ENCODE results near the gene HOXC13. TPM values are rescaled to one million over a fixed set of nuclear protein-coding genes. Genes with fewer than 3 reads are reported as not detected.

HOXC13 gene
- total and polyA plus RNA-seq, 9 of the 15 experiments (the other 6 are each of a cell fraction or from before 2014, with no cell fraction given), result 0.03 to 0.29 (median 0.17) TPM; not detected in 2

- H3K9ac ChIP-seq (ENCODE audit: insufficient read depth in 1 of 2, low read depth in 2 of 2, low read length in 2 of 2), result no peak overlapping the region
- intact Hi-C loops (cut with micrococcal nuclease) (no loop called here), in situ Hi-C loops (cut with MboI) (no loop called here)
- 0% methylated on average over 3 of the region's 3 CpGs for WGBS (ENCODE audit: insufficient coverage, low coverage, missing lambda C conversion rate)
- no peaks in the 10 kb centered on the region for H3K9me3 ChIP-seq (replicated peaks; ENCODE audit: control insufficient read depth, insufficient read depth, low read depth, low read length)
- CTCF ChIA-PET (ENCODE audit: low intra/inter-chr PET ratio), result no interaction called here
- no peak overlapping the region for H3K4me3 ChIP-seq
- no TSS peak for BruUV-seq (replicated peaks)
- H3K27me3 ChIP-seq (ENCODE audit: control insufficient read depth in 2 of 2, insufficient read depth in 2 of 2, low read length in 2 of 2), result peaks cover 7 to 11% of the 10 kb centered on the region in 2 experiments; a peak in 3 of 5 replicates
- no peak for TF ChIP-seq RFX1 (IDR thresholded peaks at IDR 0.05)
- no peak for TF ChIP-seq FUS (optimal IDR thresholded peaks at IDR 0.05; ENCODE audit: low read depth, low read length)
- no peak for TF ChIP-seq ZNF12 (CRISPR knock-in tag; IDR thresholded peaks at IDR 0.05)
- TF ChIP-seq TAL1 (IDR thresholded peaks at IDR 0.05), result no peak
- no peak for TF ChIP-seq HDGF (IDR thresholded peaks at IDR 0.05)
- TF ChIP-seq EGR1 (conservative IDR thresholded peaks at IDR 0.05), result no peak
- TF ChIP-seq, protein P1, sequence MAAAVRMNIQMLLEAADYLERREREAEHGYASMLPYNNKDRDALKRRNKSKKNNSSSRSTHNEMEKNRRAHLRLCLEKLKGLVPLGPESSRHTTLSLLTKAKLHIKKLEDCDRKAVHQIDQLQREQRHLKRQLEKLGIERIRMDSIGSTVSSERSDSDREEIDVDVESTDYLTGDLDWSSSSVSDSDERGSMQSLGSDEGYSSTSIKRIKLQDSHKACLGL (CRISPR knock-in tag; IDR thresholded peaks at IDR 0.05; ENCODE audit: borderline replicate concordance, poor library complexity, severe bottlenecking), result no peak
- TF ChIP-seq, protein P2, sequence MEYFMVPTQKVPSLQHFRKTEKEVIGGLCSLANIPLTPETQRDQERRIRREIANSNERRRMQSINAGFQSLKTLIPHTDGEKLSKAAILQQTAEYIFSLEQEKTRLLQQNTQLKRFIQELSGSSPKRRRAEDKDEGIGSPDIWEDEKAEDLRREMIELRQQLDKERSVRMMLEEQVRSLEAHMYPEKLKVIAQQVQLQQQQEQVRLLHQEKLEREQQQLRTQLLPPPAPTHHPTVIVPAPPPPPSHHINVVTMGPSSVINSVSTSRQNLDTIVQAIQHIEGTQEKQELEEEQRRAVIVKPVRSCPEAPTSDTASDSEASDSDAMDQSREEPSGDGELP (CRISPR knock-in tag; IDR thresholded peaks at IDR 0.05; ENCODE audit: borderline replicate concordance), result no peak
- TF ChIP-seq, protein P3, sequence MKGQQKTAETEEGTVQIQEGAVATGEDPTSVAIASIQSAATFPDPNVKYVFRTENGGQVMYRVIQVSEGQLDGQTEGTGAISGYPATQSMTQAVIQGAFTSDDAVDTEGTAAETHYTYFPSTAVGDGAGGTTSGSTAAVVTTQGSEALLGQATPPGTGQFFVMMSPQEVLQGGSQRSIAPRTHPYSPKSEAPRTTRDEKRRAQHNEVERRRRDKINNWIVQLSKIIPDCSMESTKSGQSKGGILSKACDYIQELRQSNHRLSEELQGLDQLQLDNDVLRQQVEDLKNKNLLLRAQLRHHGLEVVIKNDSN (CRISPR knock-in tag; IDR thresholded peaks at IDR 0.05), result no peak
- POLR2A ChIA-PET, result no interaction called here
- H3K79me2 ChIP-seq (ENCODE audit: control insufficient read depth, insufficient read depth, low read length), result no peaks in the 10 kb centered on the region
- no peak for DNase-seq (ENCODE audit: extremely low read depth in 1 of 4, low spot score in 3 of 4)
- no peaks in the 10 kb centered on the region for H4K20me1 ChIP-seq (replicated peaks; ENCODE audit: control insufficient read depth, insufficient read depth, low read length)
- no peaks in the 10 kb centered on the region for H3K36me3 ChIP-seq (ENCODE audit: control insufficient read depth, insufficient read depth, low read length)
- no peak for FAIRE-seq
- no peak overlapping the region for H3K27ac ChIP-seq (ENCODE audit: extremely low read depth, low read depth, low read length)
- ATAC-seq, result no peak
- H2AFZ ChIP-seq (ENCODE audit: low read depth, low read length), result no peak overlapping the region
- no peak overlapping the region for H3K4me2 ChIP-seq (ENCODE audit: insufficient read depth, low read length)
- H3K4me1 ChIP-seq (replicated peaks in 1 of 2; ENCODE audit: control insufficient read depth in 2 of 2, insufficient read depth in 2 of 2, low read length in 2 of 2), result no peaks in the 10 kb centered on the region
- H3K9me1 ChIP-seq (ENCODE audit: control insufficient read depth, insufficient read depth, low read length), result no peaks in the 10 kb centered on the region
These were observed 48.5 kb upstream of the HOXC13 start for GRCh38 chr12:53890081-53890480.

All from K562 (cell line).